Measurements from ENCODE around the gene NPEPL1. TPM values are rescaled to one million over a fixed set of nuclear protein-coding genes. Genes with fewer than 3 reads are reported as not detected.
"Not testable (repeated sequence)": the region's sequence is repeated elsewhere in the genome, so short reads cannot be mapped to it uniquely, and the experiment has no call there.

NPEPL1 gene, protein sequence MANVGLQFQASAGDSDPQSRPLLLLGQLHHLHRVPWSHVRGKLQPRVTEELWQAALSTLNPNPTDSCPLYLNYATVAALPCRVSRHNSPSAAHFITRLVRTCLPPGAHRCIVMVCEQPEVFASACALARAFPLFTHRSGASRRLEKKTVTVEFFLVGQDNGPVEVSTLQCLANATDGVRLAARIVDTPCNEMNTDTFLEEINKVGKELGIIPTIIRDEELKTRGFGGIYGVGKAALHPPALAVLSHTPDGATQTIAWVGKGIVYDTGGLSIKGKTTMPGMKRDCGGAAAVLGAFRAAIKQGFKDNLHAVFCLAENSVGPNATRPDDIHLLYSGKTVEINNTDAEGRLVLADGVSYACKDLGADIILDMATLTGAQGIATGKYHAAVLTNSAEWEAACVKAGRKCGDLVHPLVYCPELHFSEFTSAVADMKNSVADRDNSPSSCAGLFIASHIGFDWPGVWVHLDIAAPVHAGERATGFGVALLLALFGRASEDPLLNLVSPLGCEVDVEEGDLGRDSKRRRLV
- total RNA-seq (39.1 and 40.8 TPM in 2 replicates), polyA plus RNA-seq (22.5 and 22.6 TPM in 2 replicates), polyA minus RNA-seq (16.8 and 19.1 TPM in 2 replicates), Bru-seq, nascent RNA (percentile 58 among the genes with signal in this experiment), BruChase-seq, experiment 1, labeled RNA remaining after a 6-hour chase (percentile 85 among the genes with signal in this experiment), BruChase-seq, experiment 2, labeled RNA remaining after a 2-hour chase (percentile 70 among the genes with signal in this experiment)
- 8.2 and 10.3 TPM in 2 replicates for polyA plus RNA-seq (2011; cell fraction: cytosol; rRNA removed)
- polyA plus RNA-seq (2011; cell fraction: nucleus; rRNA removed): 90.6 and 118 TPM in 2 replicates
- polyA plus RNA-seq (2012): 29.5 and 42.1 TPM in 2 replicates
- polyA minus RNA-seq (2011; cell fraction: cytosol; rRNA and poly(A)+ RNA removed): 16.6 TPM
- 16.9 and 35.5 TPM in 2 replicates for polyA minus RNA-seq (2011; cell fraction: nucleus; rRNA and poly(A)+ RNA removed)
- long read RNA-seq, transcript NPEPL1-201 (12 exons, 2,378 nt): major isoform, 104 of 193 reads
- long read RNA-seq, partial matches to known transcripts: 14 of 193 reads
- long read RNA-seq, other reads (novel, unspliced or antisense): 73 of 193 reads

DNA sequence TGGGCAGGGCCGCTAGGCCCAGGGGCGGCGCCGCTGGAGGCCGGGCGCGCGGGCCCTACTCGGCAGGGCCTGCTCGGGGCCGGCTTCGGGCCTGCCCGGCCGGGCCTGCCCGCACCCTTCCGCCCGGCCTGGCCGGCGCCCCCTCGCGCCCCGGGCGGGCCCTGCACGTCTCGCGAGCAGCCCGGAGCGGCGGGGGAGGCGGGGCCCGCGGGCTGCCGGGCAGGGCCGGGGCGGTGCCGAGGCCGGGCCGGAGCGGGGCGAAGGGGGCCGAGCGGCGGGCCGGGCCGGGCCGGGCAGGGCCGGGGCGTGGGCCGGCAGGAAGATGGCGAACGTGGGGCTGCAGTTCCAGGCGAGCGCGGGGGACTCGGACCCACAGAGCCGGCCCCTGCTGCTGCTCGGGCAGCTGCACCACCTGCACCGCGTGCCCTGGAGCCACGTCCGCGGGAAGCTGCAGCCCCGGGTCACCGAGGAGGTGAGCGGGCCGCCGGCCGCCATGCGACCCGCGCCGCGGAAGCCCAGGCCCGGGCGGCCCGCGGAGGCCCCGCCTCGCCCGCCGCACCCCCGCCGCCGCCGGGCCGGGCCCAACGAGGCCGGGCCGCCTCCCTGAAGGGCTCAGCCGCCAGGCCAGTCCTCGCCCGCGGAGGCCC is at the start of gene NPEPL1:
TSS of gene NPEPL1 (plus strand) at position 222 of the 647 bp plus-strand sequence. CDS start at position 323, 101 bp downstream.
- Histone ChIP-seq H3K27ac (ENCODE audit: insufficient read depth, low read depth, low read length) (peak within 1 kb of the TSS; percentile 79), H3K9ac (replicated peaks; ENCODE audit: extremely low read depth, insufficient read depth, low read length) (peak within 1 kb of the TSS; percentile 81), H3K4me1 (ENCODE audit: control insufficient read depth, extremely low read depth, insufficient read depth, low read length) (peaks cover 14% of the 10 kb centered on the region), H4K20me1 (replicated peaks; ENCODE audit: control insufficient read depth, extremely low read depth, insufficient read depth, low read length) (no peaks in the 10 kb centered on the region), H3K36me3 (ENCODE audit: control insufficient read depth in 2 of 2, extremely low read depth in 1 of 2, insufficient read depth in 2 of 2, low read length in 2 of 2) (peaks cover 0 to 16% of the 10 kb centered on the region in 2 experiments), H2AFZ (ENCODE audit: low read depth, low read length) (peak within 1 kb of the TSS; percentile 96), H3K79me2 (ENCODE audit: control insufficient read depth, insufficient read depth, low read length) (peaks cover 4% of the 10 kb centered on the region), H3K27me3 (ENCODE audit: control insufficient read depth in 2 of 2, insufficient read depth in 2 of 2, low read length in 2 of 2) (no peaks in the 10 kb centered on the region), H3K9me1 (replicated peaks; ENCODE audit: control insufficient read depth, extremely low read depth, insufficient read depth, low read length) (no peaks in the 10 kb centered on the region), H3K9me3 (replicated peaks; ENCODE audit: control insufficient read depth, insufficient read depth, low read length) (no peaks in the 10 kb centered on the region), H3K4me3 (replicated peaks in 1 of 3; ENCODE audit: insufficient read depth in 1 of 3, low read depth in 1 of 3, low read length in 3 of 3) (peak within 1 kb of the TSS in 2 of 3 experiments; percentile 27 to 49), H3K4me2 (ENCODE audit: insufficient read depth, low read length) (peak within 1 kb of the TSS; percentile 56)
- FAIRE-seq (peak; percentile 48), DNase-seq (ENCODE audit: low read depth, low spot score) (peak; percentile 45)
- POLR2A ChIA-PET: no interaction called here
- intact Hi-C loops (cut with micrococcal nuclease) (loop anchor here (2.0 to 5.0 kb wide), 3 partner anchors 40 to 385 kb away; partner anchors contain the start of gene RAB22A), dilution Hi-C loops (cut with MboI; ENCODE audit: extremely low pct_ligation_motif_present, low sequenced_read_pairs) (no loop called here)
- no peak for TF ChIP-seq EZH2 (IDR thresholded peaks at IDR 0.05; ENCODE audit: borderline replicate concordance, low read depth, low read length, severe bottlenecking)
- peak; percentile 45 for TF ChIP-seq POLR2A (IDR thresholded peaks at IDR 0.05; ENCODE audit: low read depth, low read length)
- peak; percentile 27 for TF ChIP-seq POLR2AphosphoS5 (IDR thresholded peaks at IDR 0.05; ENCODE audit: insufficient read depth, low read depth, low read length)
- CTCF ChIA-PET: interaction anchor here (0.8 to 3.8 kb wide), 3 partner anchors 33 to 212 kb away, joined by 3 to 23 read pairs (median 6); partner anchors contain the start of gene STX16
- BruUV-seq (replicated peaks): no TSS peak

DNA sequence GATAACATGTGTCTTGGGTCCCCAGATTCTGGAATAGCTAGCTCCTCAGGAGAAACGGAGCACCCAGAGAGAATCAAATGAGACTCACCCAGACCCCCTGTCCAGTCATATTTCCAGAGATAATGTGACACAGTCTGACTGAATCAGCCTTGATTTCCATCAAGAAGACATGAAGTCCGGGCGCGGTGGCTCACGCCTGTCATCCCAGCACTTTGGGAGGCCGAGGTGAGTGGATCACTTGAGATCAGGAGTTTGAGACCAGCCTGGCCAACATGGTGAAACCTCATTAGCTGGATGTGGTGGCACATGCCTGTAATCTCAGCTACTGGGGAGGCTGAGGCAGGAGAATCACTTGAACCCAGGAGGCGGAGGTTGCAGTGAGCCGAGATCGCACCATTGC is 49.7 kb upstream of the NPEPL1 start:
- H3K79me2 ChIP-seq (ENCODE audit: control insufficient read depth, insufficient read depth, low read length); H3K9ac ChIP-seq (replicated peaks; ENCODE audit: extremely low read depth, insufficient read depth, low read length); H3K4me2 ChIP-seq (ENCODE audit: insufficient read depth, low read length); DNase-seq (ENCODE audit: low read depth, low spot score); H3K9me1 ChIP-seq (replicated peaks; ENCODE audit: control insufficient read depth, extremely low read depth, insufficient read depth, low read length); BruUV-seq (replicated peaks); H3K4me3 ChIP-seq (replicated peaks in 1 of 3; ENCODE audit: insufficient read depth in 1 of 3, low read depth in 1 of 3, low read length in 3 of 3); H4K20me1 ChIP-seq (replicated peaks; ENCODE audit: control insufficient read depth, extremely low read depth, insufficient read depth, low read length); POLR2A ChIA-PET; H3K9me3 ChIP-seq (replicated peaks; ENCODE audit: control insufficient read depth, insufficient read depth, low read length); intact Hi-C loops (cut with micrococcal nuclease); H3K27me3 ChIP-seq (ENCODE audit: control insufficient read depth in 2 of 2, insufficient read depth in 2 of 2, low read length in 2 of 2); dilution Hi-C loops (cut with MboI; ENCODE audit: extremely low pct_ligation_motif_present, low sequenced_read_pairs); H2AFZ ChIP-seq (ENCODE audit: low read depth, low read length); FAIRE-seq; H3K27ac ChIP-seq (ENCODE audit: insufficient read depth, low read depth, low read length); H3K36me3 ChIP-seq (ENCODE audit: control insufficient read depth in 2 of 2, extremely low read depth in 1 of 2, insufficient read depth in 2 of 2, low read length in 2 of 2): not testable (repeated sequence)
- CTCF ChIA-PET: interaction anchor here (1.0 to 2.1 kb wide), 2 partner anchors 8 to 11 kb away, joined by 5 to 9 read pairs; partner anchors contain the start of gene STX16
- peaks cover 12% of the 10 kb centered on the region for H3K4me1 ChIP-seq (ENCODE audit: control insufficient read depth, extremely low read depth, insufficient read depth, low read length)

Data from endothelial cell of umbilical vein (primary cell).